GM12875 (cell line): ENCODE data around the gene LAP3.

ENCODE experiments used
- H3K4me3 ChIP-seq: one replicate; pipeline ENCODE4 v1.5.1; 2011; ENCODE audit warnings: low read depth, low read length, control low read depth
- CTCF ChIP-seq: IDR thresholded peaks from 2 replicates; pipeline ENCODE4 v1.5.1; 2011; ENCODE audit warnings: low read depth, mild to moderate bottlenecking, control low read depth, inconsistent platforms, low read length, moderate library complexity, borderline replicate concordance; ENCODE audit not compliant: insufficient read depth

The LAP3 gene

GRCh38 chr4:17595471-17596005 lies 18.5 kb downstream of the LAP3 start:
- H3K4me3 ChIP-seq, result no peak overlapping the region
- no peak for TF ChIP-seq CTCF

- TF ChIP-seq CTCF, result no peak
Measured at GRCh38 chr4:17597517-17597916, 20.5 kb downstream of the LAP3 start.

GRCh38 chr4:17599826-17600225 lies 22.8 kb downstream of the LAP3 start:
- H3K4me3 ChIP-seq, result no peak overlapping the region
- TF ChIP-seq CTCF, result no peak

More at GRCh38 chr4:17597517-17597916, 20.5 kb downstream of the LAP3 start:
- no peak overlapping the region for H3K4me3 ChIP-seq

GRCh38 chr4:17605236-17605635 lies 28.2 kb downstream of the LAP3 start:
- TF ChIP-seq CTCF, result no peak
- H3K4me3 ChIP-seq, result no peak overlapping the region

GRCh38 chr4:17613761-17614415 lies 36.9 kb downstream of the LAP3 start:
- peak overlapping the region; percentile 93 for H3K4me3 ChIP-seq
- TF ChIP-seq CTCF, result no peak

GRCh38 chr4:17614416-17615299 lies 37.7 kb downstream of the LAP3 start, which contains the start of gene MED28:
MED28 (plus strand) TSS chr4:17614641; CDS start chr4:17614655, 14 bp downstream.
- no peak for TF ChIP-seq CTCF
- H3K4me3 ChIP-seq, result peak within 1 kb of the TSS; percentile 93

- TF ChIP-seq CTCF, result no peak
- H3K4me3 ChIP-seq, result no peak overlapping the region
Measured at GRCh38 chr4:17616283-17616682, 39.3 kb downstream of the LAP3 start.
